Measurements from ENCODE around the gene PCDHB4. TPM values are rescaled to one million over a fixed set of nuclear protein-coding genes. Genes with fewer than 3 reads are reported as not detected.
"Not testable (repeated sequence)": the region's sequence is repeated elsewhere in the genome, so short reads cannot be mapped to it uniquely, and the experiment has no call there.

Gene PCDHB4
- total RNA-seq, 2 experiments from 2014 or later = not detected

DNA sequence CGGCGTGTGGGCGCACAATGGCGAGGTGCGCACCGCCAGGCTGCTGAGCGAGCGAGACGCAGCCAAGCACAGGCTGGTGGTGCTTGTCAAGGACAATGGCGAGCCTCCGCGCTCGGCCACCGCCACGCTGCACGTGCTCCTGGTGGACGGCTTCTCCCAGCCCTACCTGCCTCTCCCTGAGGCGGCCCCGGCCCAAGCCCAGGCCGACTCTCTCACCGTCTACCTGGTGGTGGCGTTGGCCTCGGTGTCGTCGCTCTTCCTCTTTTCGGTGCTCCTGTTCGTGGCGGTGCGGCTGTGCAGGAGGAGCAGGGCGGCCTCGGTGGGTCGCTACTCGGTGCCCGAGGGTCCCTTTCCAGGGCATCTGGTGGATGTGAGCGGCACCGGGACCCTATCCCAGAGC is 30.5 kb downstream of the PCDHB4 start:
- H3K79me2 ChIP-seq (ENCODE audit: insufficient read depth, low read depth, low read length); DNase-seq (ENCODE audit: low spot score); CTCF ChIA-PET (ENCODE audit: unreplicated experiment); H3K4me1 ChIP-seq (ENCODE audit: insufficient read depth, low read length, poor library complexity, severe bottlenecking); H3K36me3 ChIP-seq (ENCODE audit: insufficient read depth, low read length); BruUV-seq (replicated peaks); H3K9me2 ChIP-seq (ENCODE audit: insufficient read depth, low read length); H3K4me2 ChIP-seq (ENCODE audit: low read length); H3K4me3 ChIP-seq (ENCODE audit: low read depth, low read length, poor library complexity, severe bottlenecking); H4K20me1 ChIP-seq (ENCODE audit: insufficient read depth, low read length); H2AFZ ChIP-seq (ENCODE audit: low read length); intact Hi-C loops (cut with micrococcal nuclease; ENCODE audit: unreplicated experiment); H3K27ac ChIP-seq (ENCODE audit: low read depth, low read length, poor library complexity, severe bottlenecking); H3K9me3 ChIP-seq (ENCODE audit: low read length): not testable (repeated sequence)
- POLR2A ChIA-PET = interaction anchor here (0.7 to 1.0 kb wide), 2 partner anchors 11 to 18 kb away, joined by 3 to 4 read pairs; no protein-coding TSS in a partner anchor

DNA sequence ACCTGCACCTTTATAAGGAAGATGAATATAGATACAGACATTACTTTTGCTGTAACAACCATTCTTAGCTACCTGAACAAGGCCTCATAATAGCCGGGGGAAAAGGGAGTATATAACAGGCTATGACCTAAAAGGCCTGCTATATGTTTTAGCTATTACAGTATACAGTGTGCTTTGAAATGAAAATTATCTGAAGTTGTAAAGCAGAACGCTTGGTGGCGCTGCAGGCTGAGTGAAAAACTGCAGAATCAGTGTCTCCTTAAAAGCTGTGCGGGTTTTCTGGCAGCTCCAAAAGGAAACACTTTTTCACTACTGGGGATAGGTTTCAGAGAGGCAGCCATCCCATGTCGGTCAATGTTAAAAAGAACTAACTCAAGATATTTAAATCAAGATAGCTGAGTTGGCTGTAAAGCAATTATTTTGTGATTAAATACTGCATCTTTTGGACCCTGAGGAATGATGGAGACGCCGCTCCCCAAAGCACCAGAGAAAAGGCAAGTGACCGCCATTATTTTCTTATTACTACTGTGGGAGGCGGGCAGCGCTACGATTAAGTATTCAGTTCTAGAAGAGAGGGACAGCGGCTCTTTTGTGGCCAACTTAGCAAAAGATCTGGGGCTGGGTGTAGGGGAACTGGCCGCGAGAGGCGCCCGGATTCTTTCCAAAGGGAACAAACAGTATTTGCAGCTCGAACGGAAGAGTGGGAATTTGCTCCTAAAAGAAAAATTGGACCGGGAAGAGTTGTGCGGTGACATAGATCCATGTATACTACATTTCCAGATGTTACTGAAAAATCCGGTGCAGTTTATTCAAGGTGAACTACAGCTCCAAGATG is 34.1 kb downstream of the PCDHB4 start:
- intact Hi-C loops (cut with micrococcal nuclease; ENCODE audit: unreplicated experiment) = no loop called here
- H2AFZ ChIP-seq (ENCODE audit: low read length) = no peak overlapping the region
- no peaks in the 10 kb centered on the region for H3K9me3 ChIP-seq (ENCODE audit: low read length)
- no peaks in the 10 kb centered on the region for H4K20me1 ChIP-seq (ENCODE audit: insufficient read depth, low read length)
- no peak for TF ChIP-seq EZH2phosphoT487 (IDR thresholded peaks at IDR 0.05; ENCODE audit: borderline replicate concordance, low read depth, low read length)
- TF ChIP-seq, protein P1, sequence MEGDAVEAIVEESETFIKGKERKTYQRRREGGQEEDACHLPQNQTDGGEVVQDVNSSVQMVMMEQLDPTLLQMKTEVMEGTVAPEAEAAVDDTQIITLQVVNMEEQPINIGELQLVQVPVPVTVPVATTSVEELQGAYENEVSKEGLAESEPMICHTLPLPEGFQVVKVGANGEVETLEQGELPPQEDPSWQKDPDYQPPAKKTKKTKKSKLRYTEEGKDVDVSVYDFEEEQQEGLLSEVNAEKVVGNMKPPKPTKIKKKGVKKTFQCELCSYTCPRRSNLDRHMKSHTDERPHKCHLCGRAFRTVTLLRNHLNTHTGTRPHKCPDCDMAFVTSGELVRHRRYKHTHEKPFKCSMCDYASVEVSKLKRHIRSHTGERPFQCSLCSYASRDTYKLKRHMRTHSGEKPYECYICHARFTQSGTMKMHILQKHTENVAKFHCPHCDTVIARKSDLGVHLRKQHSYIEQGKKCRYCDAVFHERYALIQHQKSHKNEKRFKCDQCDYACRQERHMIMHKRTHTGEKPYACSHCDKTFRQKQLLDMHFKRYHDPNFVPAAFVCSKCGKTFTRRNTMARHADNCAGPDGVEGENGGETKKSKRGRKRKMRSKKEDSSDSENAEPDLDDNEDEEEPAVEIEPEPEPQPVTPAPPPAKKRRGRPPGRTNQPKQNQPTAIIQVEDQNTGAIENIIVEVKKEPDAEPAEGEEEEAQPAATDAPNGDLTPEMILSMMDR (conservative IDR thresholded peaks at IDR 0.05; ENCODE audit: low read length) = peak; percentile 74
- H3K4me2 ChIP-seq (ENCODE audit: low read length) = no peak overlapping the region
- H3K27ac ChIP-seq (ENCODE audit: low read depth, low read length, poor library complexity, severe bottlenecking) = no peak overlapping the region
- no peaks in the 10 kb centered on the region for H3K4me1 ChIP-seq (ENCODE audit: insufficient read depth, low read length, poor library complexity, severe bottlenecking)
- H3K36me3 ChIP-seq (ENCODE audit: insufficient read depth, low read length) = no peaks in the 10 kb centered on the region
- no peaks in the 10 kb centered on the region for H3K79me2 ChIP-seq (ENCODE audit: insufficient read depth, low read depth, low read length)
- no peak overlapping the region for H3K4me3 ChIP-seq (ENCODE audit: low read depth, low read length, poor library complexity, severe bottlenecking)
- H3K9me2 ChIP-seq (ENCODE audit: insufficient read depth, low read length) = no peaks in the 10 kb centered on the region
- no peak for DNase-seq (ENCODE audit: low spot score)
- no TSS peak for BruUV-seq (replicated peaks)
- ChIA-PET CTCF (ENCODE audit: unreplicated experiment) (no interaction called here), POLR2A (interaction anchor here (0.6 kb wide), 2 partner anchors 47 to 144 kb away, joined by 3 to 4 read pairs; no protein-coding TSS in a partner anchor)

DNA sequence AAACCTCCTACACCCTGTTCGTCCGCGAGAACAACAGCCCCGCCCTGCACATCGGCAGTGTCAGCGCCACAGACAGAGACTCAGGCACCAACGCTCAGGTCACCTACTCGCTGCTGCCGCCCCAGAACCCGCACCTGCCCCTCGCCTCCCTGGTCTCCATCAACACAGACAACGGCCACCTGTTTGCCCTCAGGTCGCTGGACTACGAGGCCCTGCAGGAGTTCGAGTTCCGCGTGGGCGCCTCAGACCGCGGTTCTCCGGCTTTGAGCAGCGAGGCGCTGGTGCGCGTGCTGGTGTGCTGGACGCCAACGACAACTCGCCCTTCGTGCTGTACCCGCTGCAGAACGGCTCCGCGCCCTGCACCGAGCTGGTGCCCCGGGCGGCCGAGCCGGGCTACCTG is 35.7 kb downstream of the PCDHB4 start:
- H3K27ac ChIP-seq (ENCODE audit: low read depth, low read length, poor library complexity, severe bottlenecking); H3K4me2 ChIP-seq (ENCODE audit: low read length); H3K9me3 ChIP-seq (ENCODE audit: low read length); POLR2A ChIA-PET; DNase-seq (ENCODE audit: low spot score); H4K20me1 ChIP-seq (ENCODE audit: insufficient read depth, low read length); intact Hi-C loops (cut with micrococcal nuclease; ENCODE audit: unreplicated experiment); H3K9me2 ChIP-seq (ENCODE audit: insufficient read depth, low read length); CTCF ChIA-PET (ENCODE audit: unreplicated experiment); H3K79me2 ChIP-seq (ENCODE audit: insufficient read depth, low read depth, low read length); H2AFZ ChIP-seq (ENCODE audit: low read length); BruUV-seq (replicated peaks); H3K36me3 ChIP-seq (ENCODE audit: insufficient read depth, low read length); H3K4me1 ChIP-seq (ENCODE audit: insufficient read depth, low read length, poor library complexity, severe bottlenecking); H3K4me3 ChIP-seq (ENCODE audit: low read depth, low read length, poor library complexity, severe bottlenecking): not testable (repeated sequence)

DNA sequence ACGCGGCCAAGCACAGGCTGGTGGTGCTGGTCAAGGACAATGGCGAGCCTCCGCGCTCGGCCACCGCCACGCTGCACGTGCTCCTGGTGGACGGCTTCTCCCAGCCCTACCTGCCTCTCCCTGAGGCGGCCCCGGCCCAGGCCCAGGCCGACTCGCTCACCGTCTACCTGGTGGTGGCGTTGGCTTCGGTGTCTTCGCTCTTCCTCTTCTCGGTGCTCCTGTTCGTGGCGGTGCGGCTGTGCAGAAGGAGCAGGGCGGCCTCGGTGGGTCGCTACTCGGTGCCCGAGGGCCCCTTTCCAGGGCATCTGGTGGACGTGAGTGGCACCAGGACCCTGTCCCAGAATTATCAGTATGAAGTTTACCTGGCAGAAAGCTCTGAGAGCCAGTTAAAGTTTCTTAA is 36.3 kb downstream of the PCDHB4 start:
- H3K9me3 ChIP-seq (ENCODE audit: low read length); DNase-seq (ENCODE audit: low spot score); H4K20me1 ChIP-seq (ENCODE audit: insufficient read depth, low read length); intact Hi-C loops (cut with micrococcal nuclease; ENCODE audit: unreplicated experiment); BruUV-seq (replicated peaks); H3K4me1 ChIP-seq (ENCODE audit: insufficient read depth, low read length, poor library complexity, severe bottlenecking); H2AFZ ChIP-seq (ENCODE audit: low read length); H3K4me3 ChIP-seq (ENCODE audit: low read depth, low read length, poor library complexity, severe bottlenecking); H3K9me2 ChIP-seq (ENCODE audit: insufficient read depth, low read length); H3K79me2 ChIP-seq (ENCODE audit: insufficient read depth, low read depth, low read length); POLR2A ChIA-PET; CTCF ChIA-PET (ENCODE audit: unreplicated experiment); H3K4me2 ChIP-seq (ENCODE audit: low read length); H3K36me3 ChIP-seq (ENCODE audit: insufficient read depth, low read length); H3K27ac ChIP-seq (ENCODE audit: low read depth, low read length, poor library complexity, severe bottlenecking): not testable (repeated sequence)

All from OCI-LY7 (cell line).